H4 (cell line): ENCODE measurements around the gene CPVL. TPM values are rescaled to one million over a fixed set of nuclear protein-coding genes. Genes with fewer than 3 reads are reported as not detected.
A peak's percentile ranks its signal among the peaks of the same experiment; 100 is the strongest.
"Not testable (repeated sequence)": the region's sequence is repeated elsewhere in the genome, so short reads cannot be mapped to it uniquely, and the experiment has no call there.

Experiments
- DNase-seq: peaks from one replicate; pipeline ENCODE4 v3.0.0-alpha.2; 2015; ENCODE audit warnings: low spot score
- total RNA-seq: library from RNA; depleted of rRNA; stranded (reverse); fragments of >200 nt; shearing (Covaris generic); gene quantifications from 2 replicates; pipeline ENCODE4 v1.2.3, GENCODE V29; 2014

The CPVL gene
- total RNA-seq, 1 experiment from 2014 or later, result 113 TPM

DNA sequence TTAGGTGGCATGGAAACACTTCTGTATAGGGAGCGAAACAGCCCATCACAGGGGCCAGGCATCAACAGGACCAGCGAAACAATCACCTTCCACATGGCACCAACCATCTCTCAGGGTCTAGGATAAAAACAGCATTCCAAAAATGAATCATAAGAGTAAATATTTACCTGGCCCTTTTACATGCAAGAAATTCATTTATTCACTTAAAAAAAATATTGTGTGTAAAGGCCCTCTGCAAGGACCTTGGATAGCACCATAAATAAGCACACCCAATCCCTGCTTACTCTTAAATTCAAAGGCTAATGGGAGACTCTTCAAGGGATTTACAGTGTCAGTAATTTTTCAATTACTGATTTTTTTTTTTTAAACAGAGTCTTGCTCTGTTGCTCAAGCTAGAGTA, 25.4 kb downstream of the CPVL start:
- no peak for DNase-seq

DNA sequence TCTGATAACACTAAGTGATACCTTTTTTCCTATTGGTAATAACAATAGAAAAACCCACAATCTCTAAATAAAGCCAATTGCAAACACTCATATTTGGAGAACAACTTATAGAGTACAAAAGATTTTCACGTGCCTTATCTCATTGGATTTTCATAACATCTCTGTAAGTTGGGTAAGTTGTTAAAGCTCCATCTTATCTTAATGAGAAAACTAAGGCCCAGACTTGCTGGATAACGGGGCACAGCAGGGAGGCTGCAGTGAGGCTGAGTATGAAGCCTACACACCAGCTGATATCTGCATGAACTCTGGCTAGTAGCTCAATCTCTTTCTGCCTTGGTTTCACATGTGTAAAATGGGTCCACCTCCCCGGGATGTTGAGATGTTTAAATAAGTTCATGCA, 26.8 kb downstream of the CPVL start:
- DNase-seq, result no peak

DNA sequence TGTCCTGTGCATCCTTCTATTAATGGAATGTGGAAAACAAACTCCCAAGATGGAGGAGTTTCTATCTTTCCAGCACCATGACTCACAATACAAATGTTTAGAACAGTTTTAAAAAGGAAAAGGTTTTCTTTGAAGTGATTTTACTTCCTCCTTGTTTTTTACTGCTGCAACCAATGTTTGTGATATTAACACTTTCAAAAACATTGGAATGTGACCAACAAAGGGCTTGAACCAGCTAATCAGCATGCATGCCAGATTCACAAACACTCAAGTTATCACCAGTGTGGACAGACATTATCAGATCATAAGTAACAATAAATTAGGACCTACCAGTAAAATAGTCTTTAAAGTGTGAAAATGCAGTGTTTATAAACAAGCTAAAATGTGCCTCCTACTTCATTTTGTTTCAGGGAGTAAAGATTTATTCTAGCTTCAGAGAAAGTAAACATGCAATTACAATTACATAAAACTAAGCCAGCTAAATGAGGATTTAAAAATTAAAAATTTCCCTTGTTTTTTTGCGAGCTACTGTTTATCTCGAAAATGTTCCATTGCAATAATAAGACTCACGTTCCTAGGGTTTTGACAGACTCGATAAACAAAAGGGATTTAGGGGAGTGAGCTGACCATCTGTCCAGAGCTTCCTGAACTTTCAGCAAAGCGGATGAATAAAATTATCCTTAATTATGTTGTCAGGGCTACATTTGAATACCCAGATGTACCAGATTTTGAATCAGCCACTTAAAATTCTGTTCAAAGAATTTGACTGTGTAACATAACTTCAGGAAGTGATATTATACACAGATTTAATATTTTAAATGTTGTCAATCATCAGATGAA, 29.8 kb downstream of the CPVL start:
- no peak for DNase-seq

DNA sequence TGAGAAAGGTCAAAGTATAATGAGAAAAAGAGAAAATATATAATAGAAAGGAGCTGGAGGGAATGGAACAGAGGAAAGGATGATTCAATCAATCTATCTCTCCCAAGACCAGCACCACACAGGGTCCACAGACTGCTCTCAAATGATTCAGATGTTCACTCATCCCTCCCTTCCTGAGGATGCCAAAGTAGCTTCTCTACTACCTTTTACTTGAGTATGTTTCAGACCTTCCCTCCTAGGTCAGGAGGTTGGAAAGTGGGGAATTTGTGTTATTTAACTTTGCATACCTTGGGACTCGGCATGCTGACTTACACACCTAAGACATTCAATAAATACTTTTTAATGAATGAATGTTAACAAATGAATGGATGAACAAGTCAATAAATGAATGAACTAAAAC, 30.6 kb downstream of the CPVL start:
- no peak for DNase-seq

DNA sequence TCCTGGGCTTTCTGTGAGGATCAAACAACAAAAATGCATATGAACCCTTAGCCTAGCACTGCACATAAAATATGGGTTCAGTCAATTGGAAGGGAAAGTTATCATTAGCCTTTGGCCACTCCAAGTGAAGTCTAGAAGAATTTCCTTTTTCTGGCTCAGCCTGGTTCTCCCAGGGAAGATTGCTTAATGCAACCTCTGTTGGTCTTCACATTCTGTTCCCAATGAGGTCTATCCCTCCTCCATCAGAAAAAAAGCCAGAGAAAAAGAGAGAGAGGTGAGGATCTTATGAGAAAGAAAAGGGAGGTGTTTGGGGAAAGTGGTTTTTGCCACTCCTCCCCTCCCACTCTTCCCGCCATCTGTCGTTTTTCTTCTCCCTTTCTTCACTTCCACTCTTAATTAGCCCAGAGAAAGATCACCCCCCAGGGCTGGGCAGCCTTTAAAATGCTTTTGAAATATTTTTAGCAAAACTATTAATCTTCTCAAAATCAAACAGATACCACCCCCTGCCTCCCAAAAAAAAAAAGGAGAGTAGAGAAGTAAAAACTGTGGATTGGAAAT, 31.1 kb downstream of the CPVL start:
- no peak for DNase-seq

DNA sequence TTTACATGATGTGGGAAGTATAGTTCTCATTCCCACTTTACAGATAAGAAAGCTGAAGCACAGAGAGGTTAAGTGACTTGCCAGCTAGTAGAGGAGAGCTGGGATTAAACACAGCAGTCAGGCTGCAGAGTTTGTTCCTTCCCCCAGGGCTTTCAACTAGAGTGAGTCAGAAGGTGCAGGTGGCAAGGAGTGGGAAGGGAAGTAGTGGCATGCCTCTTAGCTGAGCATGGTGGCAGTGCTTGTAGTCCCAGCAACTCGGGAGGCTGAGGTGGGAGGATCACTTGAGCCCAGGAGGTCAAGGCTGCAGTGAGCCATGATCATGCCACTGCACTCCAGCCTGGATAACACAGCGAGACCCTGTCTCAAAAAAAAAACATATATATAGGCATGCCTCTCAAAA, 32.1 kb downstream of the CPVL start:
- not testable (repeated sequence) for DNase-seq

DNA sequence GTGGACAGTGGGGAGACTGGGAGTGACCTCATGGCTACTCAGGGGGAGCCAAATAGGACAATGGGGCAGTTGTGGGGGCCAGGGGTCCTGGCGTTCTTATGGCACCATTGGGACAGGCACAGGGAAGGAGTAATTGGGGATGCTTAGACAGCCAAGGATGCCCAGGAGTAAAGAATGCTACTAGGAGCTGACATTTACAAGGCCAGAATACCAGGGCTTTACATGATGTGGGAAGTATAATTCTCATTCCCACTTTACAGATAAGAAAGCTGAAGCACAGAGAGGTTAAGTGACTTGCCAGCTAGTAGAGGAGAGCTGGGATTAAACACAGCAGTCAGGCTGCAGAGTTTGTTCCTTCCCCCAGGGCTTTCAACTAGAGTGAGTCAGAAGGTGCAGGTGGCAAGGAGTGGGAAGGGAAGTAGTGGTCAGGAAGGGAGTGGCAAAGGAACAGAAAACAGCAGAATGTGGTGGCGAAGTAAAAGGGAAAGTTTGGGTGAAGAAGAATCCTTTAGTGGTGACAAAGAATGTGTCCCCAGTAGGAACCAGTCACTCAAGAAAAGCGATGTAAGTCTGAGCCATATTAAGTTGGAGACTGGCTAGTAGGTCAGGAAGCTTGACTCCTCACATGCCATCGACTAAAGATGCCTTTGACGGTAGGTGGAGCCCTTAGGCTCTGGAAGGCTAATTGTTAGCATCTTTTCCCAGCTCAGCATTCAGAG, 32.8 kb downstream of the CPVL start:
- peak; percentile 90 for DNase-seq

DNA sequence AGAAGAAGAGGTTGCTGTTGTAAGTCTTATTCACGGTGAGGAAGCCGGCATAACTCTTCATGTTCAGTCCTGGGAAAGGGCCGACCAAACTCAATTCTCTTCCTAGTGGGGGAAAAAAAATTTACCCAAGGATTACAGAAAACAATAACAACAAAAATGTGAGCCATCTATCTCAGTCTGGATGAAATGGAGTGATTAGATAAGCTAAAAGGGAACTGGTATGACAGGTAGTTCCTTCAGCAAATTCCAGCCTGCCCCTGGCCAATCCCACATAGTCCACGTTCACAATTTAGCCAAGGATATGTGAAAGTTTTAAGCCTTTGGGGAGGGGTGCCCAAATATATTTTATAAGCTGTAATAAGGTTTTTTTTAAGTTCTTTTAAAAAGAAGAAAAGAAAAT, 33.6 kb downstream of the CPVL start:
- DNase-seq, result no peak

DNA sequence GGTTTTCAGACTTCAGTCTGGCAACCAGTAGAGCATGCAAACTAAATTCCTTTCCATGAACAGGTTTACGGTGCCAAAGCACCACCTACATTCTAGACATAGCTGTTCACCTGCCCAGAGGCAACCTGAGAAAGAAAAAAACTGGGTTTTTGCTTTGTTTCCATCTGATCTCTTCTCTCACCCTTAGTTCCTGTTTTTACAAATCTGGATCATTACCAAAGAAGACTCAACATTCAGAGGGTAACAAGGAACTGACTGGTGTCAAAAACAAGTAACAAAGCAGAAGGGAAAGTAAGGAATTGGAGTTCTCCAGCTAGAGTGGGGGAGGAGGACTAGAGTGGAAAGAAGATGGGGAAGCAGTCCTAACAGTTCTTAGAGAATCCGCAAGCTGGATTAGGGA, 36.4 kb downstream of the CPVL start:
- DNase-seq, result no peak

DNA sequence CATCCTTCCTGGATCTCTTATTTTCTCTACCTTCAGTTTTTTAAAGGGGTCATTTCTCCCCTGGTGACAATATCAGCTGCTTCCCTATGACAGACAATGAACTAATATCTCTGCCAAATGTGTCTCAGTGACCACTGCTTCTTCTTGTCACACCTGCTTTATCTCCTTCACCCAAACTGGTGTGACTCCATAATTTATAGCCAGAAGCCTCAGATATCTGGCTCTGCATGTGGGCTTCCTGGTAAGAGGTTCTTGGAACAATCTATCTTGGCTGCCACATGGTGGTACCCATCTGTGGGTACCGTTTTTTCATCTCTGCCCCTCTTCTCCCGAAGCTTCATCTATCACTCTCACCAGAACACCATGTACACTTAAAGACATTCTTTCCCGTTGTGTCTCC, 37.0 kb downstream of the CPVL start:
- no peak for DNase-seq

DNA sequence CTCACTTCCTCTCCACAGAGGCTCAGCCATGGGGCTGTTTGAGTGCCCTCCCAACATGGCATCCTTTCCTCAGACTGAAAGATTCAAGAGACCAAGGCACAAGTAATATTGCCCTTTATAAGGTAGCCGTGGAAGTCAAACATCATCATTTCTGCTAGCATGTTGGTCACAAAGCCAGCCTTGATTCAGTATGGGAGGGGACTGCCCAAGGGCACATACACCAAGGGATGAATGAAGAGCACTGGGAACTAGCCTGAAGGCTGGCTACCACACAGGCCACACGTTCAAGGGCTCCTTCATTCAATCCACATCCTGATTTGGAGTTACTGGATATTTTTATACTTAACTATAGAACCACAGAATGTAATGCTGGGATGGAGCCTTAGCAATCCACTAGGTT, 39.3 kb downstream of the CPVL start:
- no peak for DNase-seq

DNA sequence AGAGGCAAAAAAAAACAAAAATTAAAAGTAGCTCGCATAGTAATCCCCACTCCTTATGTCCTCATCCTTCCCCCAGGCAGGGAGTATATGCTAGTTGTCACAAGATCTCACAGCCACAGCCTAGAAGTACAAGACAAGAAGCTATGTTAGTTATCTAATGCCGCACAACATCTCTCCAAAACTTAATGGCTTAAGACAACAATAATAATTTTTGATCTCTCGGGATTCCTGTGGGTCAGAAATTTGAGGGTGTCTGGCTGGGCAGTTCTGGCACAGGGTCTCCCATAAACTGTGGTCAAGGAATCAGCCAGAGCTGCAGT, 39.7 kb downstream of the CPVL start:
- DNase-seq, result no peak

DNA sequence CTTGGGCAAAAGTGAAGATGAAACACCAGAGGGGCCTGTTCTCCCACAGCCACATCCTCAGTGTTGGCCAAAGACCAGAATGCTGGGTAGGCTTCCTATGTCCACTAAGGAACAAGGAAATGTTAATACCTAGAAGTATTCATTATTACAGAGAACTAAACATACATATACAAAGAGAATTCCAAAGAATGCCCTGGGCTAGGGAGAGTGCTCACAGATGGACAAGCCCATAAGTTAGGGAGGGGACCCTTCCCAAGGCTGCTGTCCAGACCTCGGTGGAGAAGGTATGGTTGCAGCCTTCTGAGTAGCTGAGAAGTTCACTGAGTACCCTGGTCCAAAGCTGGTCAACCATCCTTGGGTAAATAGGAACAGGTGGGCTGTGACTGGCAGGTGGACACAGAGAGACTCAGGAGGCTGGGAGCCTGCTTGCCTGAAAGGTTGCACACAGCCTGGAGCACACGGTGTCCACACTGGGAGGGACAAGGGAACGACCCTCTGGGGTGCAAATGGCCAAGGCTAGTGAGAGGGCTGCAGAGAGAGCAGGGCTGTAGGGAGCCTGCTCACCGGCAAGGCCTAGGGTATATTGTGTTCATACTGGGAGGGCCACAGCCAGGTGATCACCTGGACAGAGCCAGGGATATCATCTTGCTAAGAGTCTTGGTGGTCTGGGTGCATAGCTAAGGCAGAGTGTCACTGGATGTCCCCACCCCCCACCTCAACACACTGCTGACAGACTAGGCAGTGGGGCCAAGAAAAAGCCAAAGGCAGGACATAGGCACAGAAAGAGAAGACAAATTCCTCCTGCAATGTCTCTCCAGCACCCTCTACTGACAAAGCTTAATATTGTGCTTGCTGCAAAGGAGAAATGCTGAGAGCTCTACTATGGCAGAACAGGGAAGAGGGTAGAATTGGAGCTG, 40.3 kb downstream of the CPVL start:
- DNase-seq, result peak; percentile 83

DNA sequence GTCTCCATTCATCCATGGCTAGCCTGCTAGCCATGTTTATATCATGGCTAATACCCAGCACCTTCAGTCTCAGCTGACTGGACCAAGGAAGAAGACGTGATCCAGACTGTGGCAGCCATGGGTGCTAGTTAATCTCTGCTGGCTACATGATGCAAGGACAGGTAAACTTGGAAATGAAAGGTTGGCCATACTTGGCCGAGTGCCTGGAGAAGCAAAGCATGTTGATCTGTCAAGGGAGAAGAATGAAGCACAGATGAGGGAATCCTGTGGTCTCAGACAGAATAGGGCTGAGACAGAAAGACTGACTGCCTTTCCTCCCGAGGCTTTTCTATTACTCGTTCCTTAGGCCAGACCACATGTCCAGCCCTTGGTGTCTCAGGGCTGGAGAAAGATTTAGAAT, 41.1 kb downstream of the CPVL start:
- no peak for DNase-seq

DNA sequence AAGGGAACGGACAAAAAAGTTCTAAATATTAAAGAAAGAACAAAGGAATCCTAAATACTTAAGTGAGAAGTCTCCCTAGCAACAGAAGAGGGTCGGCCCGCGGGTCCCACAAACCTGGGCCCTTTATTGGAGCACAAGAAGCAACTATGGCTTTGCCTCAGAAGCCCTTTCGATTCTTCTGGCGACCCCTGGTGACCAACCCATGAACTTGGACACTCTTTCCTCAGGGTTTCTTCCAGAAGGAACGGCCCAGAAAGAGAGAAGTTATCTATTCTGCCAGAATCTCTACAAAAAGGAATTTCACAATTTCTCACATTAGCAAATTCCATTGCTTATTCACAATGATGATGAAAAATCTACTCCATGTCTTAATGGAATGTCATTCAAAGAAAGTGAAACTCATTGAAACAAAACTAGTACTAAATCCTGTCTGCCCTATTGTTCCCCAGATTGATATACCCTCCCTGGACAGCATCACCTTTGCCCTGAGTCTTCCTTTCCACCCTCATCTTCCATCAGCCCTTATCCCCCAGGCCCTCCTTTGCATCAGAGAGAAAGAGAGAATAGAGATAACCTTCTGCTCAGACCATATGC, 43.7 kb downstream of the CPVL start:
- DNase-seq, result peak; percentile 75

DNA sequence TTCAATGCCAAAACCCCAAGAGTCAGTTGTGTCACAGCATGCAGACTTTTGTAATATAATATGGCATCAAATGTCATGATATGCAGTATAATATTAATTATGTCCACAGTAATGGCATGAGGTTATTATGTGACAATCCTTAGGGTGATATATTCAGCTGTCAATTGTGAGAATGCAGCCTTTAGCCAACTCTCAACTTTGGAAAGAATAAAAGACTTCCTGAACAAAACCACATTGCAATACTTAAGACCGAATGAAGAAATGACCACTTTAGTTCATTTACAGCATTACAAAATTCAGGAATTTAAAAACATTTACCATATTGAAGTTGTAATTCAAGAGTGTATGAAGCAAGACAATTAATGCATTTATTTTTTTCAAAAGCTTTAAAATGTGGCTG, 45.4 kb downstream of the CPVL start:
- no peak for DNase-seq

DNA sequence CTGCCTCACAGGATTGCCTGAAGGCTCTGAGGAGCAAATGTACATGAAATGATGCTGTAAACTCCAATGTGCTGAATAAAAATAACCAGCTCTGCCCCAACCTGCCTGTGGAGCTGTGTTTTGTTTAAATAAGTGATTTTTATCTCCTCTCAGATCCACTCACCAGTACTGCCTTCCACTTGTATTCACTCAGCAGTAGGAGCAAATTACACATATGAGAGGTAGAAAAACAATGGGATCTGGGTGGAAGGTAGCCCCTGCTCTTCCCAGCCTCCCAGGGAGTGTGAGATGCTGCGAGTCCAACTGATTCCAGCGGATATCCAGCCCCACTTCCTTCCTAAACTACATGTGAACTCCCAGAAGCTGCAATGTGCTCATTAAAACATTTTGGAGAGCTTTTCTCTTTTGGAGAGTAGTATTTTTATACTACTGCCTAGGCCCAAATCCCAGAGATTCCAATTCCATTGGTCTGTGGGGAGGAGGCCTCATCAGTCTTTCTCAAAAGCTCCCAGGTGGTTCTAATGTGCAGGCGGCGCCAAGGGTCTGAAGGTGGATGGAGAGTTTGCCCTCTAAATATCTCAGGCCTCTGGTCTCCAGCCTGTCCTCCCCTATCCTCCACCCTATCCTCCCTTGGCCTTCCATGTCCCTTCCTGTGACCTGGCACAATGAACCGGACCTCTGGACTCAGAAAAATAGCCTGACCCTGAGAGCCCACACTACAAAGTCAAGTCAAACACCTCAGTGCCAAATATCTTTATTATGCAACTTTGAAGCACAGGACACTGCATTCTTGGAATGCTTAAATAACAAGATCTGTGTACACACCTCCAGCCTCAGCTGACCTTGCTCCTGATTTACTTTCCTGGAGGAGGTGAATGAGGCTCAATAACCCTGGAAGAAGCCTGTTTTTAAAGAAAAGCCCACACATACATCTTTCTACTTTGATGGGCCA, 46.2 kb downstream of the CPVL start:
- no peak for DNase-seq

DNA sequence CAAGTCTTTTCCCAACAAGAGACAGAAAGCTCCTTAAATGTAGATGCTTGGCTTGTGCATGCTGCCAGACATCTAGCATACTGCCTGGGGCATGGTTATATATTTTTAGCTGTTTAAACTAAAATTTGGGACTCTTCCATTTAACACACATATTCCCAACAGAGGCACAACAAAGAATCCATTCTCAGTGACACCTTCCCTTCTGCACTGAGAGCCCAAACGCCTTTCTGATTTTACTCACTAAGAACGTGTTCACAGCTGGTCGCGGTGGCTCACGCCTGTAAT, 49.9 kb downstream of the CPVL start:
- DNase-seq, result no peak

DNA sequence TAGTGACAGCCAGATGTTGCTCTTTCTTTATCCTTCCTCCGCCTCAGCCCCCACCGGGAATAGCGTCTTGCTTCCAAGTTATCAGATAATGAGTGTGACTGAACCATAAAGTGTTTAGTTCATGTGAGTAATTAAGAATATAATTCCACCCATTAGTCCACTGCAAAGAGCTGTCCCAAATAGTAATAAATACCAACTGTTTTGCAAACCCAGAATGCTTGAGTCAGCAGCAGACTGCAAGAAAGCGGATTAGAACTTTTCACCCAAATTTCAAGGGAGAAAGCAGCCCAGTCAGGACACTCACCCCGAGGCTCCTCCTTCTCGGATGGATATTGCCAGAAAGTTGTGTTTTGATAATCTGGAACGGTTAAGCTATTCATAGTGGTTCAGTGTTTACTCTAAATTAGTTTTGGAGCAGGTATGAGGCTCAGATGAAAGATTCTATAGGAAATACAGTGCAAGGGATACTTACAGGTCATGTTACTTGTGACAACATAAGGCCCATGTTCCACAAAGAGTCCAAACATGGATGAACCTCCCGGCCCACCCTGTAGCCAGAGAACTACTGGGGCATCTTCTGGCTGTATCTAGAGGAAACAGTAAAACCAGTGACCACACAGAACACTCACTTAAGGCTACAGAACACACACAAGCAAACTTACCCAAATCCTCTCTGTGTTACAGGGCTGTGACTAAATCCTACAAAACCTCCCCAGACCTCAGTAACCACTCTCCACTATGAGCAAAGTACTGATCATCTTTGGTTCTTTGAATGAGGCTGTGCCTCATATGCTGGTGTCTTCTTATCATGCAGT, 50.5 kb downstream of the CPVL start:
- DNase-seq, result no peak

DNA sequence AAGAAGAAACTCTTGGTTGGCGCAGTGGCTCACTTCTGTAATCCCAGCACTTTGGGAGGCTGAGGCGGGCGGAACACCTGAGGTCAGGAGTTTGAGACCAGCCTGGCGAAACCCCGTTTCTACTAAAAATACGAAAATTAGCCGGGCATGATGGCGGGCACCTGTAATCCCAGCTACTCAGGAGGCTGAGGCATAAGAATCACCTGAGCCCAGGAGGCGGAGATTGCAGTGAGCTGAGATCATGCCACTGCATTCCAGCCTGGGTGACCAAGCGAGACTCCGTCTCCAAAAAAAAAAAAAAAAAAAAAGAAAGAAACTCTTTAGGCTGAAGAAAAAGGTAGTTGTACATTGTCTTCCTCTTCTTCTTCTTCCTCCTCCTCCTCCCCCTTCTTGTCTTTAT, 53.2 kb downstream of the CPVL start:
- DNase-seq, result not testable (repeated sequence)
